HUES48 (cell line): ENCODE measurements around the gene C4orf50.
"Not testable (repeated sequence)": the region's sequence is repeated elsewhere in the genome, so short reads cannot be mapped to it uniquely, and the experiment has no call there.

ENCODE experiments used
- H3K27ac ChIP-seq: one replicate; pipeline ENCODE4 v1.7.0; 2013; ENCODE audit warnings: low read depth, low read length, inconsistent platforms
- H3K27me3 ChIP-seq: 2 replicates; pipeline ENCODE4 v1.6.1; 2013; ENCODE audit warnings: mild to moderate bottlenecking, low read length; ENCODE audit not compliant: control insufficient read depth, insufficient read depth
- H3K36me3 ChIP-seq: 2 replicates; pipeline ENCODE4 v1.6.1; 2013; ENCODE audit warnings: low read length; ENCODE audit not compliant: control insufficient read depth, insufficient read depth
- H3K4me1 ChIP-seq: 2 replicates; pipeline ENCODE4 v1.6.1; 2013; ENCODE audit warnings: mild to moderate bottlenecking, low read length; ENCODE audit not compliant: control insufficient read depth, insufficient read depth
- H3K4me3 ChIP-seq: 2 replicates; pipeline ENCODE4 v1.5.1; 2013; ENCODE audit warnings: mild to moderate bottlenecking, low read depth, low read length
- H3K9ac ChIP-seq: 2 replicates; pipeline ENCODE4 v1.6.1; 2013; ENCODE audit warnings: mild to moderate bottlenecking, low read depth, low read length, moderate library complexity
- H3K9me3 ChIP-seq: 2 replicates; pipeline ENCODE4 v1.6.1; 2013; ENCODE audit warnings: low read length; ENCODE audit not compliant: control insufficient read depth, insufficient read depth

Gene C4orf50

DNA sequence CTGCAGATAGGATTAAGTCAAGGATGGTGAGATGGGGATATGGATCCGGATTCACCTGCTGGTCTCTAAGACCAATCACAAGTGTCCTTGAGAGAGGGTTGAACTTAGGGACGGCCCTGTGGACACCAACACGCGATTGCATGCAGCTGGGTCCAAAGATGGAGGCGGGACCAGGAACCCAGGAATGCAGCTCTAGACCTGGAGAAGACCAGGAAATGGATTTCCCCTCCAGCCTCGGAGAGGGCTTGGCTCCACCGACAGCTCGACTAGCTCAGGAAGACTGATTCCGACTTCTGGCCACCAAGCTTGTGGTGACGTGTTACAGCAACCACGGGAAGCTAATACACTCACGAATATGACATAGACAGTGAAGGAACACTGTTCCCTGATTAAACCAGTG, 4.7 kb downstream of the C4orf50 start:
- Histone ChIP-seq H3K9ac (no peak overlapping the region), H3K27ac (no peak overlapping the region), H3K4me1 (no peaks in the 10 kb centered on the region), H3K9me3 (no peaks in the 10 kb centered on the region), H3K27me3 (peaks cover 11% of the 10 kb centered on the region), H3K4me3 (no peak overlapping the region), H3K36me3 (no peaks in the 10 kb centered on the region)

DNA sequence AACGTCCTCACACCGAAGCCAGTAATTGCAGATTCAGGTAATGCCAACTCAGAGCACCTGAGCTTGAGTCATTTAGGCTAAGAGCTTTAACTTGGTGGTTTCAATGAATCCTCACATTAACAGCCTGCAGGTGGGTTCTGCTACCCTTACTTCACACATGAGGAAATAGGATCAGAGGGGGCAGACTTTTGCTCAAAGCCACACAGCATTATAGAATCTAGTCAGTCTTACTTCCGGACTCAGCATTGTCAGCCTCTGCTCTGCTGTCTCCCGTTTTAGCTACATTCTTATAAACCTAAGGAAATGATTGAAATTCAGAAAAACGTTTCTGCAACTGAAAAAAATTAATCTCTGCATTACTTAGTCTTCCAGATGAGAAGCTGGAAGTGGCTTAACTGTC, 6.0 kb downstream of the C4orf50 start:
- H3K27me3 ChIP-seq: peaks cover 25% of the 10 kb centered on the region
- no peak overlapping the region for H3K4me3 ChIP-seq
- H3K9ac ChIP-seq: no peak overlapping the region
- no peaks in the 10 kb centered on the region for H3K36me3 ChIP-seq
- no peaks in the 10 kb centered on the region for H3K9me3 ChIP-seq
- H3K27ac ChIP-seq: no peak overlapping the region
- H3K4me1 ChIP-seq: no peaks in the 10 kb centered on the region

DNA sequence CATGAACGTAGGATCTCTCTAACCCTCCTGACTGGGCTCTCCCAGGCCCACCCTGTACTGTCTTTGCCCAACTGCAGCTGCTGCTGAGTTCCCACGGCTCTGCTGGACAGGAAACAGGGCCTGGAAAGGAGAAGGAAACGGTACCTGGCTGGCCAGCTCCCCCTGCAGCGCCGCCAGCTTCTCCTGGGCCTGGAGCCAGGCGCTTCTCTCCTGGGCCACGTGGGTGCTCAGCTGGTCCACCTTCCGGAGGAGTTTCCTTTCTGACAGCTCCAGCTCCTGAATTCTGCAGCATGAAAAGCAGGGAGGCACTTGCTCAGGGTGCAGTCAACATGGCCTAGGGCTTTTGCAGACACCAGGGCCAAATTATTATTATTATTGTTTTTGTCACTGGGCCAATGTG, 6.5 kb downstream of the C4orf50 start:
- no peak overlapping the region for H3K27ac ChIP-seq
- no peaks in the 10 kb centered on the region for H3K9me3 ChIP-seq
- no peaks in the 10 kb centered on the region for H3K4me1 ChIP-seq
- no peak overlapping the region for H3K4me3 ChIP-seq
- H3K9ac ChIP-seq: no peak overlapping the region
- no peaks in the 10 kb centered on the region for H3K36me3 ChIP-seq
- H3K27me3 ChIP-seq: peaks cover 30% of the 10 kb centered on the region

DNA sequence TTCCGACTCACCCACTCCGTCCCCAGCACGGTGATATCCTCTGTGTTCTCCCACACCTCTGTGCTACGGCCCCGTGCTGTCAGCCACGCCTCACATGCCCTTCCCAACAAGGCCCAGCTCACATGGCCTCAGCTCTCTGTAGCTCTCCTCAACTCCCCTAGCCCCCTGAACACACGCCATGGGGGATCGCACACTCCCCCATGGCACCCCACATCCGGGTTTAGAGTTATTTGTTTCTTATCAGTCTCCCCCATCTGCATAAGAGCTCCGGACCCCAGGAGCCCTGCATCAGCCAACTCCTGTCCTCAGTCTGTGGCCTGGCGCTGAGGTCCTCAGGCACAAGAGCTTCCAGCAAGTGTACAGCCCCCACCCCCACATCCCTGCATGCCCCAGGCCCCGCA, 7.0 kb downstream of the C4orf50 start:
- no peak overlapping the region for H3K4me3 ChIP-seq
- H3K9ac ChIP-seq: no peak overlapping the region
- no peaks in the 10 kb centered on the region for H3K36me3 ChIP-seq
- H3K9me3 ChIP-seq: no peaks in the 10 kb centered on the region
- H3K4me1 ChIP-seq: peaks cover 2% of the 10 kb centered on the region; the same call in 1 of the 2 replicates
- no peak overlapping the region for H3K27ac ChIP-seq
- peaks cover 32% of the 10 kb centered on the region for H3K27me3 ChIP-seq

DNA sequence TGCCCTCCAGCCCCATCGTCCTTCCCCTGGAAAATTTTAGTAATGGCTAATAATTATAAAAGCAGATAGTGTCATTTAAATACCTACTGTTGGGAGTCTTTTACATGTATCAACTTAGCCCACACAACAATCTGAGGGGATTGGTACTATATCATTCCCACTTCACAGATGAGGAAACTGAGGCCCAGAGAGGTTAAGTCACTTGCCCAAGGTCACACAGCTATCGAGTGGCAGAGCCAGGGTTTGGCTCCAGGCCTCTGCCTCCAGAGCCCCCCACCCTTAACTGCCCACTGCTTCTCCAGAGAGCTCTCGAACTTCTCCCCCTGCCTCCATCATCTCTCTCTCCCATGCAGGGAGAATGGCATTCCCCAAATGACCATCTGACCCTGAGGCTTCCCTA, 7.4 kb downstream of the C4orf50 start:
- Histone ChIP-seq H3K36me3 (no peaks in the 10 kb centered on the region), H3K4me1 (peaks cover 3% of the 10 kb centered on the region; the same call in 1 of the 2 replicates), H3K4me3 (no peak overlapping the region), H3K27me3 (peaks cover 32% of the 10 kb centered on the region), H3K27ac (no peak overlapping the region), H3K9ac (no peak overlapping the region), H3K9me3 (no peaks in the 10 kb centered on the region)

DNA sequence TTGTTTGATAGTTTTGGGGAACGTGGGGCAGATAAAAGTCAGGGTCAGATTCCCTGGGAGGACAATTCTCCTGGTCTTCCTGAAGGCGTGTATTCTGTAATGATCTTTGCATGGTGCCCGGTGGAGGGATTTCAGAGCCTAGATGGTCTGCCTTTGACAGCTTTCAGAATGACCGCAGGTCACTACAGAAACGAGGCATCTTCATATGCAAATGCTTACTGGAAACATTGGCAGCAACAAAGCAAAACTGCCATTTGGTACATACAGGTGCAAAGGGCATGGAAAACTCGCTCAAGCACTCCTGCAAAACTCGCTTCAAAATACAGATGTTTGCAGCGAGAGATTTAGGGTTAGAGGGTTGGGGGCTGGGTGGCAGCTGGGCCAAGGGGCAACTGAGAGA, 8.8 kb downstream of the C4orf50 start:
- H3K9me3 ChIP-seq: no peaks in the 10 kb centered on the region

DNA sequence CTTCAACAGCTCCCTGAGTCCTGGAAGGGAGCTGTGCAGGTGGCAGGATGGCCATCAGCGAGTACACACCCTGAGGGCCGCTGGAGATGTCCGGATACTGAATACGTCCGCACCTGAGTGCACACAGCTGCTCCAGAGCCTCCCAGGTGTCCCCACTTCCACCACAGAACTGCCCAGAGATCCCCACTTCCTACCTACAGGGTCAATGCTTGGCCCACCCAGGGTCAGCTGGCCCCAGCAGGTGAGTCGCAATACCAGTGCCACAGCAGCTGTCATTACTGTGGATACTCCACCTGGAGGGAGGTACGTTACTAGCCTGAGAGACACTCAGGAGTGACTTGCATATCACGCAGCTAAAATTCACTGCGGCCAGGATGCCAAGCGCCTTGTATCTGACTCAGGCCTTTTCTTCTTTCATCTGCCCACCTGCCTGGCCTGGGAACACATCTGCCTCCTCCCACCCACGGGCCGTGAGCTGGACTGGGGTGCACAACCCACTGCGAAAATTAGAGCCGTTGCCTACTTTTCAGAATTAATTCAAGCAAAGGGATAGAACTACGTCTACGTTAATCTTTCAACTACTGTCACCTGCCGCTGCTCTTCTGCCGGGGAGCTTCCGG, 9.4 kb downstream of the C4orf50 start:
- Histone ChIP-seq H3K36me3 (no peaks in the 10 kb centered on the region), H3K9me3 (no peaks in the 10 kb centered on the region), H3K9ac (no peak overlapping the region), H3K4me1 (peaks cover 3% of the 10 kb centered on the region; the same call in 1 of the 2 replicates), H3K27me3 (peaks cover 32% of the 10 kb centered on the region), H3K4me3 (no peak overlapping the region), H3K27ac (no peak overlapping the region)

More for the DNA sequence above, 8.8 kb downstream of the C4orf50 start:
- Histone ChIP-seq H3K4me1 (peaks cover 3% of the 10 kb centered on the region; the same call in 1 of the 2 replicates), H3K36me3 (no peaks in the 10 kb centered on the region), H3K9ac (no peak overlapping the region), H3K27ac (no peak overlapping the region), H3K4me3 (no peak overlapping the region), H3K27me3 (peaks cover 32% of the 10 kb centered on the region)

DNA sequence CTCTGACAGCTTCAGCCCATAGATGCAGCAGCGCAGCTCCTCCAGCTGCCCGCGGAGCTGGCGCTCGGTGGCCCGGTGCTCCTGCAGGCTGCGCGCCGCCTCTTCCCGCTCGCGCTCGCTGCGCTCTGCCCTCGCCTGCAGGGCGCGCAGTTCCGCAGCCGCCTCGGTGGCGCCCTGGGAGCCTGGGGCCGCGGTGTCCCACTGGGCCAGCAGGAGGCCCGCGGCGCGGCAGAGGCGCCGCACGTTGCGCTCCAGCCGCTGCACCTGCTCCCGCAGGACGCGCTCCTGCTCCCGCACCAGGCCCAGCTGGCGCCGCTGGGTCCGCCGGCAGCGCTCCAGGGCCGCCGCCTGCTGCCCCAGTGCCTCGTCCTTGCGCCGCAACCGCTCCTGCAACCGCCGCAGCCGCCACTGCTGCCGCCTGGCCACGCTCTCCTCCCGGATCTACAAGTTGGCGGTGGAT, 10.1 kb downstream of the C4orf50 start:
- peak overlapping the region; percentile 5; the same call in 1 of the 2 replicates for H3K4me3 ChIP-seq
- H3K9me3 ChIP-seq: no peaks in the 10 kb centered on the region
- H3K27me3 ChIP-seq: peaks cover 32% of the 10 kb centered on the region
- no peak overlapping the region for H3K9ac ChIP-seq
- peaks cover 3% of the 10 kb centered on the region; the same call in 1 of the 2 replicates for H3K4me1 ChIP-seq
- H3K27ac ChIP-seq: no peak overlapping the region
- H3K36me3 ChIP-seq: no peaks in the 10 kb centered on the region

DNA sequence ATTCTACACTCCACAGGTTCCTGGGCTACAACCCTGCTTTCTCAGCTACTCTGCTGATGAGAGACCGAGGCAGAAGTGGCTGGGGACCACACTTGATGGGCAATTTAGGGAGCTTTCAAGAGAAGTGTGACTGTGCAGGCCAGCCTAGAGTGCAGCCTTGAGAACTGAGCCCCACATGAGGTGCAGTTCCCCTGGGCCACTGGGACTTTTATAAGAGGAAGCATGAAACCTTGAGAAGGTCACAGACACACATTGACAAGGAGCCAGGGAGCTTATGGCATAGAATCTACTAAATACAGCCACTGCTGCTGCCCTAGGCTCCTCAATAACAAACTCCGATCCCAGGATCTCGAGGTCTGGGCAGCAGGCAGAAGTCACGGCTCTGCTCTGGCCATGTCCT, 13.1 kb downstream of the C4orf50 start:
- H3K4me3 ChIP-seq: no peak overlapping the region
- H3K27ac ChIP-seq: no peak overlapping the region
- H3K9ac ChIP-seq: no peak overlapping the region
- peaks cover 32% of the 10 kb centered on the region for H3K27me3 ChIP-seq
- H3K4me1 ChIP-seq: peaks cover 3% of the 10 kb centered on the region; the same call in 1 of the 2 replicates
- H3K9me3 ChIP-seq: no peaks in the 10 kb centered on the region
- H3K36me3 ChIP-seq: no peaks in the 10 kb centered on the region

DNA sequence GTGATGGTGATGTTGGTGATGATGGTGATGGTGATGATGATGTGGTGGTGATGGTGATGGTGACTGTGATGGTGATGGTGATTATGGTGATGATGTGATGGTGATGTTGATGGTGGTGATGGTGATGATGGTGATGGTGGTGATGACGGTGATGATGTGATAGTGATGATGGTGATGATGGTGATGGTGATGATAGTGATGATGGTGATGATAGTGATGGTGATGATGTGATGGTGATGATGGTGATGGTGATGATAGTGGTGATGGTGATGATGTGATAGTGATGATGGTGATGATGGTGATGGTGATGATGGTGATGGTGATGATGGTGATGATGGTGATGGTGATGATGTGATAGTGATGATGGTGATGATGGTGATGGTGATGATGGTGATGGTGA, 14.7 kb downstream of the C4orf50 start:
- not testable (repeated sequence) for H3K9me3 ChIP-seq, H3K4me1 ChIP-seq, H3K36me3 ChIP-seq, H3K27ac ChIP-seq, H3K4me3 ChIP-seq, H3K9ac ChIP-seq
- H3K27me3 ChIP-seq: peaks cover 20% of the 10 kb centered on the region

DNA sequence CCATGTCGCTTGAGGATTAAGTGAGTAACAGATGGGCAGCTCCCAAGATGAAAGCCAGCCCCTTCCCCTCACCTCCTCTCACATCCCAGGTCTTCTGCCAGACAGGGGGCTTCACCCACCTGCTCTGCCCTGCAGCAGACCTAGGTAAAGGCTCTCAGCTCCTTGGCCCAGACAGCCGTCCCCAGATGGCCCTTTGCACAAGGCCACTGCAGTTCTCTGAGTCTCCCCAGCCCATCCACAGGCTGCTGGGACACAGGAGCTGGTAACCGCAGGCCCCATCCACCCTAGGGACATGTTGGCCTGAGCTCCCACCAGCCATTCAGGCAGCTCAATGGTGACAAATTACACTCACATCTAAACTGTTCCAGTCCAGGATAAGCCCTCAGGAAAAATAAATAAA, 15.3 kb downstream of the C4orf50 start:
- Histone ChIP-seq H3K4me1 (peaks cover 3% of the 10 kb centered on the region; the same call in 1 of the 2 replicates), H3K9ac (no peak overlapping the region), H3K9me3 (no peaks in the 10 kb centered on the region), H3K4me3 (no peak overlapping the region), H3K27me3 (peaks cover 14% of the 10 kb centered on the region), H3K27ac (no peak overlapping the region), H3K36me3 (no peaks in the 10 kb centered on the region)
